ENCODE results near the gene ATAD3C.
A peak's percentile ranks its signal among the peaks of the same experiment; 100 is the strongest.
"Not testable (repeated sequence)": the region's sequence is repeated elsewhere in the genome, so short reads cannot be mapped to it uniquely, and the experiment has no call there.

Gene ATAD3C

GRCh38 chr1:1479547-1480487, 30.3 kb downstream of the ATAD3C start:
- DNase-seq = no peak

GRCh38 chr1:1480488-1480867, 31.0 kb downstream of the ATAD3C start:
- not testable (repeated sequence) for DNase-seq

DNA sequence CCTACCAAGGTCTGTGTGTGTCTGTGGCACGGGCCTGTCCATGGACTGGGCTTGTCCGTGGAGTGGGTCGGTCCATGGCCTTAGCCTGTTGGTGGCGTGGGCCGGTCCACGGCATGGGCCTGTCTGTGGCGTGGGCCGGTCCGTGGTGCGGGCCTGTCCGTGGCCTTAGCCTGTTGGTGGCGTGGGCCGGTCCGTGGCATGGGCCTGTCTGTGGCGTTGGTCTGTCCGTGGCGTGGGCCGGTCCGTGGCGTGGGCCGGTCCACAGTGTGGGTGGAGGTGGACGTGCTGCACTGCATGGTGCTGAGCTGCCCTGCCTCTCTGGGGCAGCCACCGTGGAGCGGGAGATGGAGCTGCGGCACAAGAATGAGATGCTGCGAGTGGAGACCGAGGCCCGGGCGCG, 32.3 kb downstream of the ATAD3C start:
- DNase-seq = not testable (repeated sequence)

DNA sequence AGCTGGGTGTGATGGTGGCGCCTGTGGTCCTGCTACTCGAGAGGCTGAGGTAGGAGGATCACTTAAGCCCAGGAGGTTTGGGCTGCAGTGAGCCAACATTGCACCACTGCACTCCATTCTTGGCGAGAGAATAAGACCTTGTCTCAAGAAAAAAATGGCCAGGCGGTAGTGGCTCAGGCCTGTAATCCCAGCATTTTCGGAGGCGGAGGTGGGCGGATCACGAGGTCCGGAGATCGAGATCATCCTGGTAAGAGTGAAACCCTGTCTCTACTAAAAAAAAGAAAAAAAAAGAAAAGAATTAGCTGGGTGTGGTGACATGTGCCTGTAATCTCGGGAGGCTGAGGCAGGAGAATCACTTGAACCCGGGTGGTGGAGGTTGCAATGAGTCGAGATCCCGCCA, 33.4 kb downstream of the ATAD3C start:
- DNase-seq = no peak

GRCh38 chr1:1483714-1484113, 34.2 kb downstream of the ATAD3C start:
- DNase-seq = no peak

DNA sequence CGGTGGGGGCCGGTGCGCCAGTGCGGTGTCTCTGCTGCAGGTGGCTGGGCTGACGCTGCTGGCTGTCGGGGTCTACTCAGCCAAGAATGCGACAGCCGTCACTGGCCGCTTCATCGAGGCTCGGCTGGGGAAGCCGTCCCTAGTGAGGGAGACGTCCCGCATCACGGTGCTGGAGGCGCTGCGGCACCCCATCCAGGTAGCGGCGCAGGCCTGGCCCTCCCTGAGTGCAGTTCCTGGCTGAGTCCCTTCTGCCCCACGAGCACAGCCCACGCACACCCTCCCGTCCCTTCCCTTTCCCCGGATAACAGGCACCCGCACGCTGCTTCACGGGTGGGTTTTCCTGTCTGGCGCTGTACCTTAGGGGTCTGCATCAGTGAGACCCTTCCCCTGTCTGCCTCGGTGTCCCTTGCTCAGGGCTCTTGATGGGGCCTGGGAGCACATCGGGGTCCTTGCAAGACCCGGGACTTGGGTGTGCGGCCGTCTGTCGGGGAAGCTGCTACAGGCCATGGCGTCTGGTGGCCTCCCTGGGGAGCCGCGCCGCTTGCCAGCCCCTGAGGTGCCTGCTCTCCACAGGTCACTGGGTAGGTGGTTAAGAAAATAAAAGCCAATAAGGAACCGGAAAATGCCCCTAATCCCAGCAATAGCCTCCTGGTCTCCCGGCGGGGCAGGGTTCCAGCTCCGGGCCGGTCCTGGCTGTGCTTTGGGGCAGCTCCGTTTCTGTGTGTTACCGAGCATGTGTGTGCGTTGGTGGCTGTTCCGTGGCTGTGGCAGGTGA, 35.7 kb downstream of the ATAD3C start:
- DNase-seq = not testable (repeated sequence)

DNA sequence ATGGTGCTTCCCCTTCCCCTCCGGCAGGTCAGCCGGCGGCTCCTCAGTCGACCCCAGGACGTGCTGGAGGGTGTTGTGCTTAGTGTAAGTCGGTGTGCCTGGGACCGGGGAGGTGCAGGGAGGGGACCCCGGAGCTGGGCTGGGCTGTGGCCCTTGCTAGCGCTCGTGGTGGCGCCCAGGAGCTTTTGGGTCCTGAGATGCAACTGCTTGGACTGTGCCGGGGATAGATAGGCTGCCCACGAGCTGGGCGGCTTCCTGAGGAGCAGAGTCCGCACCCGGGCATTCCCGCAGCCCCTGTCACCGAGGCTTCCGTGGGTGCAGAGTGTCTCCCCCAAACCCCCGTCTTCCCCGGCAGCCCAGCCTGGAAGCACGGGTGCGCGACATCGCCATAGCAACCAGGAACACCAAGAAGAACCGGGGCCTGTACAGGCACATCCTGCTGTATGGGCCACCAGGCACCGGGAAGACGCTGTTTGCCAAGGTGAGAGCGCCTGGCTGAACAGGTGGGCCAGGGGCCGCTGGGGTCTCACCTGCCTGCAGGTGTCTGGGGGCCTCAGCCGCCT, 36.3 kb downstream of the ATAD3C start:
- DNase-seq = not testable (repeated sequence)

DNA sequence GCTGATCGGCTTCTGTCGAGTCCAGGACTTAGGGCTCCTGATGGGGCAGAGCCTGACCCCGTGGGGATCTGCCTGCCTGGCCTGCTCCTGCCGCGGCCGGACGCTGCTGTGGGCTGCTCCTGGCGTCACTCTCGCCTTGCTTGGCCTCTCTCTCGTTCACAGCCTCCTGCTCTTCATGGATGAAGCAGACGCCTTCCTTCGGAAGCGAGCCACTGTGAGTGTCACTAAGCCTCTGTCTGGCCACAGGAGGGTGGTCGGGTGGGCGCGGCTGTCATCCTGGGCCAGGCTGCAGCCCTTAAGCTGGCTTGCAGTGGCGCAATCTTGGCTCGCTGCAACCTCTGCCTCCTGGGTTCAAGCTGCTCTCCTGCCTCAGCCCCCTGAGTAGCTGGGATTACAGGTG, 38.2 kb downstream of the ATAD3C start:
- DNase-seq = no peak

GRCh38 chr1:1489231-1489630, 39.7 kb downstream of the ATAD3C start:
- DNase-seq = no peak

GRCh38 chr1:1489861-1490260, 40.4 kb downstream of the ATAD3C start:
- no peak for DNase-seq

DNA sequence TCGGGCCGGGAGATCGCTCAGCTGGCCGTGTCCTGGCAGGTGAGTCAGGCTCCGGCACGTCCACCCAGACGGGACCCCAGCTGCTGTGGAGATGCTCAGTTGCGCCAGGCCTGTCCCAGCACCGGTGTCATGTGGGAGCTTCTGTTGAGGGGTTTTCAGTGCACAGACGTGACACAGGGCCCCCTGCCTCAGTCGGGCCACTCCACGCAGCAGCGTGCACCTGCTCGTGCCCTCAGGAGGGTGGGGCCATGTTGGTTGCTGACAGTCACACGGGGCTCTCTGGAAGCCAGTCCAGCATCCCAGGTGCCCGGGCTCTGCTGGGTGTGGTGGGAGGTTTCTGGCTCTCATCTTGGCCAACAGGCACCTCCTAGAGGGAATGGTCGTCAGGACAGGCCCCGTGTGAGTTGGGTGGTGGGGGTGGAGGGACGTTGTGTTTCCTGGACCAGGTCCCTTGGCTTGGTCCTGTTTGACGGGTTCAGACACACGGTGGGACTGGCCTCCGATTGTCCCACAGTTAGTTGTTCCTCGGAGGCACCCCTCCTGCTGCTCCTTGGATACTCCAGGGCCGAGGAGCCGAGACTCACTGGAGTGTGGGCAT, 41.2 kb downstream of the ATAD3C start:
- no peak for DNase-seq

- no peak for DNase-seq
Observed at GRCh38 chr1:1491601-1492000, 42.1 kb downstream of the ATAD3C start.

- not testable (repeated sequence) for DNase-seq
Observed at GRCh38 chr1:1494311-1494710, 44.8 kb downstream of the ATAD3C start.

- DNase-seq = not testable (repeated sequence)
Observed at GRCh38 chr1:1495461-1495975, 46.0 kb downstream of the ATAD3C start.

DNA sequence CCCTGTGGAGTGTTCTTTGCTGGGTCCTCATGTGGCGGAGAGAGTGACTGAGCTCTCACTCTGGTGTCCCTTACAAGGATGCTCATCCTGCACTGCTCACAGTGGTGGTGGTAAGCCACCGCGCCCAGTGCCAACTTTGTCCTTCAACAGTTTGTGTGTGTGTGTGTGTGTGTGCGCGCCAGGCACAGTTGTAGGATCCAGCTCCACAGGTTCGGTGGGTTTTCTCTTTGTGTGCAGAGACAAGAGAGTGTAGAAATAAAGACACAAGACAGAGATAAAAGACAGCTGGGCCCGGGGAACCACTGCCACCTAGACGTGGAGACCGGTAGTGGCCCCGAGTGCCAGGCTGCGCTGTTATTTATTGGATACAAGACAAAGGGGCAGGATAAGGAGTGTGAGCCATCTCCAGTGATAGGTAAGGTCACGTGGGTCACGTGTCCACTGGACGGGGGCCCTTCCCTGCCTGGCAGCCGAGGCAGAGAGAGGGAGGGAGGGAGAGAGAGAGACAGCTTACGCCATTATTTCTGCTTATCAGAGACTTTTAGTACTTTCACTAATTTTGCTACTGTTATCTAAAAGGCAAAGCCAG, 55.4 kb downstream of the ATAD3C start:
- DNase-seq = peak; percentile 54

- not testable (repeated sequence) for DNase-seq
Observed at GRCh38 chr1:1505366-1505798, 55.9 kb downstream of the ATAD3C start.

- not testable (repeated sequence) for DNase-seq
Observed at GRCh38 chr1:1505801-1506200, 56.3 kb downstream of the ATAD3C start.

DNA sequence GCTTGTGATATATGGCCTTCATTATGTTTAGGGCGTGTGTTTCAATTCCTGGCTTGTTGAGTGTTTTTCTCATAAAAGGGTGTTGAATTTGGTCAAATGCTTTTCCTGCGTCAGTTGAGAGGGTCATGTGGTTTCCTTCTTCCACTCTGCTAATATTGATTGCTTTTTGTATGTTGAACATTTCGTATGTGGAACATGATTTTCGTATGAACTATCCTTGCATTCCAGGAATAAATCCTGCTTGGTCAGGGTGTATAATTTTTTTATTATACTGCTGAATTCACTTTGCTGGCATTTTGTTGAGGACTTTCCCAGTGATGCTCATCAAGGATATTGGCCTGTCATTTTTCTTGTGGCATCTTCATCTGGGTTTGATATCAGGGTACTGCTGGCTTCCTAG, 57.8 kb downstream of the ATAD3C start:
- DNase-seq = no peak

- DNase-seq = not testable (repeated sequence)
Observed at GRCh38 chr1:1508775-1509464, 59.4 kb downstream of the ATAD3C start.

DNA sequence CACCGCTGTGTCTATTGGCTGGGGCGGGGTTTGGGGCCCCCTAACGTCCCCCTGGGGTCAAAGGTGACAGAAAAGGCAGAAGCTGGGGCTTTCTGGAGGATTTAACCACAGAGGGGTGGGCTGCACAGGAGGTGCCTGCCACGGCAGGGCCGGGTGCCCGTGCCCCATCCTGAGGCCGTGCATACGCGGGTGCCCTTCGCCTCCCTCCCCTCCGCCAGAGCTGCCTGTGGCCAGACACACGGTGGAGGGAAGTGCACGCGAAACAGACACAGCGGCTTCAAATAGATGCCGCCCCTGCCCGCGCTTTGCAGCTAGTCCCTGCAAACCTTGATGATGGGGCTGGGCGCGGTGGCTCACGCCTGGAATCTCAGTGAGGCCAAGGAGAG, 60.0 kb downstream of the ATAD3C start:
- not testable (repeated sequence) for DNase-seq

GRCh38 chr1:1510912-1511532, 61.5 kb downstream of the ATAD3C start:
- no peak for DNase-seq

Measured in effector CD8-positive, alpha-beta T cell (primary cell).